Upper lobe of left lung (tissue), 4 donors: ENCODE measurements around the gene COL18A1.

Source experiments
- EP300 ChIP-seq, 4 donors: sonication (generic); formaldehyde crosslinking; IDR thresholded peaks; one replicate each; pipeline ENCODE4 v1.5.1; 2017; ENCODE audit warnings: antibody characterized with exemption in 4 of 4, control low read depth in 2 of 4
- POLR2AphosphoS5 ChIP-seq, 2 donors: sonication (generic); formaldehyde crosslinking; IDR thresholded peaks; one replicate each; pipeline ENCODE4 v1.5.1; 2017; ENCODE audit warnings: antibody characterized with exemption in 2 of 2
- TF ChIP-seq, protein P1 (sequence below), 6 experiments: fragments of 450-650 bp in 4 of 6; fragments of 200-600 bp in 2 of 6; sonication (generic) in 2 of 6; IDR thresholded peaks; one replicate each; pipeline ENCODE4 v1.5.1; 2016 to 2019; ENCODE audit warnings: antibody characterized with exemption in 6 of 6

GRCh38 chr21:45421071-45421845 is 16.3 kb downstream of the COL18A1 start:
- TF ChIP-seq, protein P1, sequence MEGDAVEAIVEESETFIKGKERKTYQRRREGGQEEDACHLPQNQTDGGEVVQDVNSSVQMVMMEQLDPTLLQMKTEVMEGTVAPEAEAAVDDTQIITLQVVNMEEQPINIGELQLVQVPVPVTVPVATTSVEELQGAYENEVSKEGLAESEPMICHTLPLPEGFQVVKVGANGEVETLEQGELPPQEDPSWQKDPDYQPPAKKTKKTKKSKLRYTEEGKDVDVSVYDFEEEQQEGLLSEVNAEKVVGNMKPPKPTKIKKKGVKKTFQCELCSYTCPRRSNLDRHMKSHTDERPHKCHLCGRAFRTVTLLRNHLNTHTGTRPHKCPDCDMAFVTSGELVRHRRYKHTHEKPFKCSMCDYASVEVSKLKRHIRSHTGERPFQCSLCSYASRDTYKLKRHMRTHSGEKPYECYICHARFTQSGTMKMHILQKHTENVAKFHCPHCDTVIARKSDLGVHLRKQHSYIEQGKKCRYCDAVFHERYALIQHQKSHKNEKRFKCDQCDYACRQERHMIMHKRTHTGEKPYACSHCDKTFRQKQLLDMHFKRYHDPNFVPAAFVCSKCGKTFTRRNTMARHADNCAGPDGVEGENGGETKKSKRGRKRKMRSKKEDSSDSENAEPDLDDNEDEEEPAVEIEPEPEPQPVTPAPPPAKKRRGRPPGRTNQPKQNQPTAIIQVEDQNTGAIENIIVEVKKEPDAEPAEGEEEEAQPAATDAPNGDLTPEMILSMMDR (IDR thresholded peaks at IDR 0.05): peak in 1 of 6 experiments; percentile 11
- no peak for TF ChIP-seq POLR2AphosphoS5 (IDR thresholded peaks at IDR 0.05)
- no peak for TF ChIP-seq EP300 (IDR thresholded peaks at IDR 0.05)
